Measurements from ENCODE around the gene DUSP22. TPM values are rescaled to one million over a fixed set of nuclear protein-coding genes. Genes with fewer than 3 reads are reported as not detected.

DUSP22 gene
- total and polyA plus RNA-seq, 2 of the 8 experiments (the other 6 are each of a cell fraction or from before 2014, with no cell fraction given): 15.5 to 32.4 TPM

DNA sequence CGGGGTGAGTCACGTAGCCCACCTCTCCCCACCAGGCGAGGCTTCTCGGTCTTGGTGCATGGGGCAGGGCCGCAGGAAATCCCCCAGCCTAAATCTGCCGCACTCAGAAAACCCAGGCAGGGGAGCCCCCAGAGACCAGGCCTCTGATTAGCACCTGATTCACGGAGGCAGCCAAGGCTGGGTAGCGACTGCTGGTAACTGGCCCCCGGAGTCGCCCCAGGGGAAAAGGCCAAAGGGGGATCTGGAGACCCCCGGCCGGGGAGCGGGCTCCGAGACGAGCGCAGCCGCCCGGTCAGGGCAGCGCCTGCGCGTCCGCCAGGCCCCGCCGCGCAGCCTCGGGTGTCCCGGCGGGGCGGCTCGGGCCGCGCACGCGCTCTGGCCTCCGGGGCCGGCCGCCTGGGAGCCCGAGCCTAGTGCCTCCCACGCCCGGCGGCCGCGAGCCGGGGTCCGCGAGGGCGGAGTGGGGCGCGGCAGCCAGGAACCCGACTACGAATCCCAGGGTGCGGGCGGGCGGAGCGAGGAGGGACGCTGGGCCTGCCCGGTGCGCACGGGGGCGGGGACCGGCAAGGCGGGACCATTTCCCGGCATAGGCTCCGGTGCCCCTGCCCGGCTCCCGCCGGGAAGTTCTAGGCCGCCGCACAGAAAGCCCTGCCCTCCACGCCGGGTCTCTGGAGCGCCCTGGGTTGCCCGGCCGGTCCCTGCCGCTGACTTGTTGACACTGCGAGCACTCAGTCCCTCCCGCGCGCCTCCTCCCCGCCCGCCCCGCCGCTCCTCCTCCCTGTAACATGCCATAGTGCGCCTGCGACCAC is at the start of gene DUSP22 (continued):
- TF ChIP-seq, protein P1, sequence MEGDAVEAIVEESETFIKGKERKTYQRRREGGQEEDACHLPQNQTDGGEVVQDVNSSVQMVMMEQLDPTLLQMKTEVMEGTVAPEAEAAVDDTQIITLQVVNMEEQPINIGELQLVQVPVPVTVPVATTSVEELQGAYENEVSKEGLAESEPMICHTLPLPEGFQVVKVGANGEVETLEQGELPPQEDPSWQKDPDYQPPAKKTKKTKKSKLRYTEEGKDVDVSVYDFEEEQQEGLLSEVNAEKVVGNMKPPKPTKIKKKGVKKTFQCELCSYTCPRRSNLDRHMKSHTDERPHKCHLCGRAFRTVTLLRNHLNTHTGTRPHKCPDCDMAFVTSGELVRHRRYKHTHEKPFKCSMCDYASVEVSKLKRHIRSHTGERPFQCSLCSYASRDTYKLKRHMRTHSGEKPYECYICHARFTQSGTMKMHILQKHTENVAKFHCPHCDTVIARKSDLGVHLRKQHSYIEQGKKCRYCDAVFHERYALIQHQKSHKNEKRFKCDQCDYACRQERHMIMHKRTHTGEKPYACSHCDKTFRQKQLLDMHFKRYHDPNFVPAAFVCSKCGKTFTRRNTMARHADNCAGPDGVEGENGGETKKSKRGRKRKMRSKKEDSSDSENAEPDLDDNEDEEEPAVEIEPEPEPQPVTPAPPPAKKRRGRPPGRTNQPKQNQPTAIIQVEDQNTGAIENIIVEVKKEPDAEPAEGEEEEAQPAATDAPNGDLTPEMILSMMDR (IDR thresholded peaks at IDR 0.05; ENCODE audit: control extremely low read depth in 1 of 3, insufficient read depth in 1 of 3, low read depth in 1 of 3, low read length in 3 of 3): no peak
- TF ChIP-seq KDM1A (IDR thresholded peaks at IDR 0.05; ENCODE audit: borderline replicate concordance, low read length) (no peak), FOSL1 (IDR thresholded peaks at IDR 0.05; ENCODE audit: insufficient read depth, low read depth, low read length) (no peak), RNF2 (IDR thresholded peaks at IDR 0.05; ENCODE audit: borderline replicate concordance, low read depth, low read length, missing control alignments, poor library complexity, severe bottlenecking) (no peak), TAF7 (optimal IDR thresholded peaks at IDR 0.05; ENCODE audit: borderline replicate concordance, low read depth, low read length) (no peak)
- TF ChIP-seq, protein P2, sequence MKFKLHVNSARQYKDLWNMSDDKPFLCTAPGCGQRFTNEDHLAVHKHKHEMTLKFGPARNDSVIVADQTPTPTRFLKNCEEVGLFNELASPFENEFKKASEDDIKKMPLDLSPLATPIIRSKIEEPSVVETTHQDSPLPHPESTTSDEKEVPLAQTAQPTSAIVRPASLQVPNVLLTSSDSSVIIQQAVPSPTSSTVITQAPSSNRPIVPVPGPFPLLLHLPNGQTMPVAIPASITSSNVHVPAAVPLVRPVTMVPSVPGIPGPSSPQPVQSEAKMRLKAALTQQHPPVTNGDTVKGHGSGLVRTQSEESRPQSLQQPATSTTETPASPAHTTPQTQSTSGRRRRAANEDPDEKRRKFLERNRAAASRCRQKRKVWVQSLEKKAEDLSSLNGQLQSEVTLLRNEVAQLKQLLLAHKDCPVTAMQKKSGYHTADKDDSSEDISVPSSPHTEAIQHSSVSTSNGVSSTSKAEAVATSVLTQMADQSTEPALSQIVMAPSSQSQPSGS (IDR thresholded peaks at IDR 0.05; ENCODE audit: low read length): no peak
